ENCODE results near the gene CCDC69. TPM values are rescaled to one million over a fixed set of nuclear protein-coding genes. Genes with fewer than 3 reads are reported as not detected.

CCDC69 gene
- total and polyA plus RNA-seq, 4 donors: 9.8 to 70.7 (median 44.5) TPM

DNA sequence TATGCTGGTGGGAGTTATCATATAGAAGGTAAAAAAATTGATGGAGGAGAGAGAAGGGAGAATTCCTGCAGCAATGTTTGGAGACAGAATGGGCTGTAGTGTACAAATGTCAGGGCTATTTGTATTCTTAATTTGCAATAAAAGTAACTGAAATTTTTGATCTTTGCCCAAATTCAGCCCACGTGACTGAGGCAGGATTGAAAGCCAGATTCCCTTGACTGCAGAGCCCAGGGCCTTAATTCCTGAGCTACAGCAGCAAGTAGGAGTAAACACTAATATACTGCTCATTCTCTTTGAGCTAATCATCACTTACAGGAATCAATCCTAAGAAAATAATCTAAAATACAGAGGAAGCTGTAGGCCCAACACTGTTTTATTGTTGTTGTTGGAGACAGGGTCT is 61.1 kb downstream of the CCDC69 start:
- Histone ChIP-seq H3K36me3 (ENCODE audit: control insufficient read depth in 1 of 2, insufficient read depth in 2 of 2, low read length in 1 of 2) (no peaks in the 10 kb centered on the region), H3K4me3 (ENCODE audit: low read length in 2 of 2) (no peak overlapping the region), H3K27ac (ENCODE audit: low read depth in 1 of 2, low read length in 2 of 2) (no peak overlapping the region), H3K9me3 (ENCODE audit: control insufficient read depth, low read length) (no peaks in the 10 kb centered on the region), H3K4me1 (ENCODE audit: control insufficient read depth in 1 of 2, insufficient read depth in 2 of 2, low read length in 2 of 2) (no peaks in the 10 kb centered on the region), H3K27me3 (ENCODE audit: control insufficient read depth in 1 of 2, insufficient read depth in 2 of 2, low read length in 1 of 2) (no peaks in the 10 kb centered on the region)
- intact Hi-C loops (cut with DNase I): loop anchor here in 1 of 2 donors (5.0 to 10.0 kb wide), 2 partner anchors 82 to 155 kb away; no protein-coding TSS in a partner anchor
- WGBS, 2 donors: 13 to 30% methylated on average over 1 of the region's 1 CpG
- ATAC-seq (ENCODE audit: low FRiP score) (no peak), DNase-seq (no peak)

DNA sequence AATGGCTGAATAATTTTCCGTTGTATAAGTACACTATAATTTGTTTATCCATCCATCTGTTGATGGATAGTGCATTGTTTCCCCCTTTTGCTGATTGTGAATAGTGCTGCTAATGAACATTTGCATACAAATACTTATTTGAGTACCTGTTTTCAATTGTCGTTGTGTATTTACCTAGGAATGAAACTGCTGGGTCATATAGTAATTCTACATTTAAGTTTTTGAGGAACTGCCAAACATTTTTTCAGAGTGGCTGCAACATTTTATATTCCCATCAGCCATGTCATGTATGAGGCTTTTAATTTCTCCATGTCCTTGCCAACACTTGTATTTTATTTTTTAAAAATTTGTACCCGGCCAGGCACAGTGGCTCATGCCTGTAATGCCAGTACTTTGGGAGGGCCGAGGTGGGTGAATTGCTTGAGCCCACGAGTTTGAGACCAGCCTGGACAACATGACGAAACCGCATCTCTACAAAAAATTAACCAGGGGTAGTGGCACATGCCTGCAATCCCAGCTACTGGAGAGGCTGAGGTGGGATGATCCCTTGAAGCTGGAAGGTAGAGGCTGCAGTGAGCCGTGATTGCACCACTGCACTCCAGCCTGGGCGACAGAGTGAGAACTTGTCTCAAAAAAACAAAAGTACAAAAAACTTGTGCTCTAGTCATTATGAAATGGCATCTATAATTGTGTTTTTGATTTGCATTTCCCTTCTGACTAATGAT is 64.1 kb downstream of the CCDC69 start:
- no peak overlapping the region for H3K27ac ChIP-seq (ENCODE audit: low read depth in 1 of 2, low read length in 2 of 2)
- H3K4me1 ChIP-seq (ENCODE audit: control insufficient read depth in 1 of 2, insufficient read depth in 2 of 2, low read length in 2 of 2): peaks cover 0 to 4% of the 10 kb centered on the region in 2 donors
- intact Hi-C loops (cut with DNase I): loop anchor here in 1 of 2 donors (5.0 to 10.0 kb wide), 2 partner anchors 85 to 153 kb away; no protein-coding TSS in a partner anchor
- WGBS, 2 donors: 88 to 90% methylated on average over 9 of the region's 9 CpGs
- no peaks in the 10 kb centered on the region for H3K36me3 ChIP-seq (ENCODE audit: control insufficient read depth in 1 of 2, insufficient read depth in 2 of 2, low read length in 1 of 2)
- ATAC-seq (ENCODE audit: low FRiP score) (no peak), DNase-seq (no peak)
- H3K27me3 ChIP-seq (ENCODE audit: control insufficient read depth in 1 of 2, insufficient read depth in 2 of 2, low read length in 1 of 2): no peaks in the 10 kb centered on the region
- no peak overlapping the region for H3K4me3 ChIP-seq (ENCODE audit: low read length in 2 of 2)
- H3K9me3 ChIP-seq (ENCODE audit: control insufficient read depth, low read length): no peaks in the 10 kb centered on the region

DNA sequence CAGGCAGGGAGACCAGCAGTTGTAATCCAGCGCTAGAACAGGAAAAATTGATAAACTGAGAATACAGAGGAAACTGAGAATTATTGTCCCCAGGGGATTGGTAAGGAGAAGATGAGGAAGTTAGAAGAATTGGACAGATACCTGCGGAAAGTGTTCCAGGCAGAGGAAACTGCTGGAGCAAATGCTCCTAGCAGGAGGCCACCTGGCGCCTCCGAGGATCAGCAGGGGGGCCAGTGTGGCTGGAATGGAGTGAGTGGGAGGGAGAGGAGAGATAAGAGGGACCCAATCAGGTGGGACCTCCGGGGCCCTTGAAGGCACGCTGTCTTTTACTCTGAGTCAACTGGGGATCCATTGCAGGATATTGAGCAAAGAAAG is 65.6 kb downstream of the CCDC69 start:
- Histone ChIP-seq H3K27me3 (ENCODE audit: control insufficient read depth in 1 of 2, insufficient read depth in 2 of 2, low read length in 1 of 2) (no peaks in the 10 kb centered on the region), H3K36me3 (ENCODE audit: control insufficient read depth in 1 of 2, insufficient read depth in 2 of 2, low read length in 1 of 2) (no peaks in the 10 kb centered on the region), H3K9me3 (ENCODE audit: control insufficient read depth, low read length) (no peaks in the 10 kb centered on the region), H3K27ac (ENCODE audit: low read depth in 1 of 2, low read length in 2 of 2) (peak overlapping the region in 1 of 2 donors; percentile 66), H3K4me3 (ENCODE audit: low read length in 2 of 2) (peak overlapping the region; percentile 39 to 82), H3K4me1 (ENCODE audit: control insufficient read depth in 1 of 2, insufficient read depth in 2 of 2, low read length in 2 of 2) (peaks cover 0 to 4% of the 10 kb centered on the region in 2 donors)
- WGBS, 2 donors: 2 to 4% methylated on average over 6 of the region's 6 CpGs
- ATAC-seq (ENCODE audit: low FRiP score) (no peak), DNase-seq (no peak)
- intact Hi-C loops (cut with DNase I): no loop called here

DNA sequence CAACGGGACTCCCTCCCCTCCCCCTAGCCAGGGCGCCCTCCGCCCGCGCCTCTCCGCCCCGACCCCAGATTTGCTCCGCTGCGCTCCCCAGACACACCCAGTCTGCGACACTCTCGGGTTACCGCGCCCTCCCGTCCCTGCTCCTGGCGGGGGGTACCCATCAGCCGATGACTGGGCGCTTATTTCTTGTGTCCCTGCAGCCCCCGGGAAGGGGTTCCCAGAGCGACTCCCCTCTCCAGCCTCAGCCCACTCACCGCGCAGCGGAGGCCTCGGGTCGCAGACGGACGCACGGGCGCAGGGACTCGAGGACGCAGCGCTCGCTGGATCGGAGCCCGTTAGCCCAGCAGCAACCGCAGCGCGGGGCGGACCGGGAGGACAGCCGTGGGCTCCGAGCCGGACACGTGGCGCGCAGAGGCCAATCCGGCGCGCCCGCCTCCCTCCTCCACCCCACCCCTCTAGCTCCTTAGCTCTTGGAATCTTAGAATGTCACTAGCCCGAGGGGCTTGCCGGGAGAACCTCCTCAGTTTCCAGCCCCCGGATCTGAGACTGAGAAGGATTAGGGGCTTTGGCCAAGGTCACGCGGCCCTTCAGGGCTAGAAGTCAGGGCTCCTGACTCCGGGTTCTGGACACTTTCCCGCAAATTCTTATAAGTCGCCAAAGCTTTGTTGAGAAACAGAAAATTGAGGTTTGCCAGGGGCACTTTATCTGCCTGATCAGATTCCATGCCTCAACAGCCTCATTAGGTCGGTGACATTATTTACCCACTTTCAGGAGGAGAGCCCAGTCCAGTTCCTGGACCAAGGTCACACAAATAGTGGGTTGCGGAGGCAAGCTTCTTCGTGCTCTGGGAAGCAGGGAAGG is 66.2 kb downstream of the CCDC69 start, which contains the start of gene ANXA6:
ANXA6 (minus strand) TSS at position 354 of the 861 bp plus-strand sequence. CDS start 9,878 bp downstream, outside the sequence.
- no peaks in the 10 kb centered on the region for H3K27me3 ChIP-seq (ENCODE audit: control insufficient read depth in 1 of 2, insufficient read depth in 2 of 2, low read length in 1 of 2)
- H3K36me3 ChIP-seq (ENCODE audit: control insufficient read depth in 1 of 2, insufficient read depth in 2 of 2, low read length in 1 of 2): no peaks in the 10 kb centered on the region
- peak within 1 kb of the TSS; percentile 52 to 85 for H3K27ac ChIP-seq (ENCODE audit: low read depth in 1 of 2, low read length in 2 of 2)
- intact Hi-C loops (cut with DNase I): no loop called here
- peak within 1 kb of the TSS; percentile 39 to 82 for H3K4me3 ChIP-seq (ENCODE audit: low read length in 2 of 2)
- ATAC-seq (ENCODE audit: low FRiP score): peak; percentile 97
- no peaks in the 10 kb centered on the region for H3K9me3 ChIP-seq (ENCODE audit: control insufficient read depth, low read length)
- DNase-seq: peak; percentile 93 to 96
- H3K4me1 ChIP-seq (ENCODE audit: control insufficient read depth in 1 of 2, insufficient read depth in 2 of 2, low read length in 2 of 2): peaks cover 0 to 4% of the 10 kb centered on the region in 2 donors
- 0 to 1% methylated on average over 55 to 60 of the region's 60 CpGs for WGBS, 2 donors

DNA sequence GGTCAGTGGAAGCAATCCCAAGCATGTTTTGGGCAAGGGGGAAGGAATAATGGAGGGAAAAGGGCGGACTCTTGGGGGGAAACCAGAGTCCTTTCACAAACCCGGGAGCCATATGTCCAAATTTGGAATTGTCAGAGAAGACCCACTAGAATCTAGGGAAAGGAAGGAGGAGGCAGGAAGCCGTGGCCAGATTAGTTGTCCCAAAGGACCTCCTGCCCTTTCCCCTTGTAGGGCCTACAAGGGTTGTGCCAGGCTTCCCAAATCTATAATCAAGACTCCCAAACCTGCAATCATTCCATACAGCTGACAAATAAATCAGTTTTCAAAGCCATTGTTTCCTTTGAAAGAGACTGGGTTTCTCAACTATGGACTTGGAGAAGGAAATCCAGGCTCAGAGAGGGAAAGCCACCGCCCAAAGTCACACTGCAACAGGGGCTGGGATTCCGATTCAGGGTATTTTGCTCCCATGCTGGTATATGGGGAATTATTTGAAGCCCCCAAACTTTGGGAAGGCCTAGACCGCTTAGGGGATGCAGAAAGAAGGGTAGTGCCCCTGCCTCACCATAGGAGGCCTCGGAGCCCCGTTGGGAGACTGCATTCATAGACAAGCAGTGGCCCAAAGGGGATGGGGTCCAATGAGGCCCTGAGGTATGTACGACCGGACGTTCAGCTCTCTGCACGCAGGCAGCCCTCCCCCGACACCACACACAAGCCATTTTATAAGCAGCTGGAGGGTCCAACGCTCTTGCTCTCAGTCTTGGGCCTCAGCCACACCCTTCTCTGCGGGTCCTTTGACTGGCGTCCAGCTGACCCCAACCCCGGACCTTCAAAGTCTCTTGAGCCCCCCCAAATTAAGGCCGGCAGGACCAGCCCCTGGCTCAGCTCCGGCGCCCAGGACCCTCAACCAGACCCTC is 67.1 kb downstream of the CCDC69 start:
- ATAC-seq (ENCODE audit: low FRiP score): peak; percentile 51
- Histone ChIP-seq H3K9me3 (ENCODE audit: control insufficient read depth, low read length) (no peaks in the 10 kb centered on the region), H3K4me3 (ENCODE audit: low read length in 2 of 2) (peak overlapping the region; percentile 21 to 82), H3K4me1 (ENCODE audit: control insufficient read depth in 1 of 2, insufficient read depth in 2 of 2, low read length in 2 of 2) (peaks cover 0 to 4% of the 10 kb centered on the region in 2 donors), H3K36me3 (ENCODE audit: control insufficient read depth in 1 of 2, insufficient read depth in 2 of 2, low read length in 1 of 2) (no peaks in the 10 kb centered on the region), H3K27ac (ENCODE audit: low read depth in 1 of 2, low read length in 2 of 2) (peak overlapping the region; percentile 52 to 85), H3K27me3 (ENCODE audit: control insufficient read depth in 1 of 2, insufficient read depth in 2 of 2, low read length in 1 of 2) (no peaks in the 10 kb centered on the region)
- intact Hi-C loops (cut with DNase I): no loop called here
- 2 to 3% methylated on average over 19 to 20 of the region's 20 CpGs for WGBS, 2 donors
- no peak for DNase-seq

DNA sequence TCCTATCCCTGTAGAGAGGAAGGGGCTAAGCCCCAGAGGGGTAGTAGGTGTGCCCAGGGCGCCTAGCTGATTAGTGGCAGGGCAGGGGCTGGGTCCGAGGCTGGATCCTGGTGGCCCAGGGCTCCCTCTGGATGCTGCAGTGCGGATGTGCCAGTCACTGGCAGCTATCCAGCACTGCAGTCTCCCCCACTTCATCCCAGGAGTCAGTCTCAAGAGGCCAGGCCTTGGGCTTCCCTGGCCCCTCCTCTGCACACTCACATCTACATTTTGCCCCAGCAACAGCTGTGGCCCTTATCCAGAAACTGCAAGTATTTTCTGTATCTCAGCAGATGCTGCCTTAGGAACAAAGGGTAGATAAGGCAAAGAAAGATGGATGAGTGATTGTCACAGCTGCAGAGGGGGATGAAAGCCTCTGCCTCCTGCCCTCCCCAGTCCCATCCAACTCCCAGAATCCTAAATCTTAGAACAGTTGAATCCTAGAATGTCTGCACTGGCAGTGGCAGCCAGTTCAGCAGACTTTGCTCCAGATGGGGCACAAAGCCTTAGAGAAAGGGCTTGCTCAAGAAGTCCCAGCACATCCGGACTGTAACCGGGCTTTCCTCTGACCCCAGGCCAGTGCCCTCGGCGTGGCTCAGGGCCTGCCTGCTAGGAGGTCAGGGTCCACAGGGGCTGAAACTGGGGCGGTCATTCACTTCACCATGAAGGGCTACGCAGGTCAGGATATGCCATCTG is 68.0 kb downstream of the CCDC69 start:
- Histone ChIP-seq H3K27ac (ENCODE audit: low read depth in 1 of 2, low read length in 2 of 2) (peak overlapping the region; percentile 52 to 85), H3K36me3 (ENCODE audit: control insufficient read depth in 1 of 2, insufficient read depth in 2 of 2, low read length in 1 of 2) (no peaks in the 10 kb centered on the region), H3K27me3 (ENCODE audit: control insufficient read depth in 1 of 2, insufficient read depth in 2 of 2, low read length in 1 of 2) (no peaks in the 10 kb centered on the region), H3K9me3 (ENCODE audit: control insufficient read depth, low read length) (no peaks in the 10 kb centered on the region), H3K4me3 (ENCODE audit: low read length in 2 of 2) (peak overlapping the region; percentile 21 to 82), H3K4me1 (ENCODE audit: control insufficient read depth in 1 of 2, insufficient read depth in 2 of 2, low read length in 2 of 2) (peaks cover 3 to 4% of the 10 kb centered on the region in 2 donors)
- intact Hi-C loops (cut with DNase I): no loop called here
- ATAC-seq (ENCODE audit: low FRiP score): peak; percentile 19
- no peak for DNase-seq
- WGBS, 2 donors: 7 to 8% methylated on average over 9 of the region's 9 CpGs

DNA sequence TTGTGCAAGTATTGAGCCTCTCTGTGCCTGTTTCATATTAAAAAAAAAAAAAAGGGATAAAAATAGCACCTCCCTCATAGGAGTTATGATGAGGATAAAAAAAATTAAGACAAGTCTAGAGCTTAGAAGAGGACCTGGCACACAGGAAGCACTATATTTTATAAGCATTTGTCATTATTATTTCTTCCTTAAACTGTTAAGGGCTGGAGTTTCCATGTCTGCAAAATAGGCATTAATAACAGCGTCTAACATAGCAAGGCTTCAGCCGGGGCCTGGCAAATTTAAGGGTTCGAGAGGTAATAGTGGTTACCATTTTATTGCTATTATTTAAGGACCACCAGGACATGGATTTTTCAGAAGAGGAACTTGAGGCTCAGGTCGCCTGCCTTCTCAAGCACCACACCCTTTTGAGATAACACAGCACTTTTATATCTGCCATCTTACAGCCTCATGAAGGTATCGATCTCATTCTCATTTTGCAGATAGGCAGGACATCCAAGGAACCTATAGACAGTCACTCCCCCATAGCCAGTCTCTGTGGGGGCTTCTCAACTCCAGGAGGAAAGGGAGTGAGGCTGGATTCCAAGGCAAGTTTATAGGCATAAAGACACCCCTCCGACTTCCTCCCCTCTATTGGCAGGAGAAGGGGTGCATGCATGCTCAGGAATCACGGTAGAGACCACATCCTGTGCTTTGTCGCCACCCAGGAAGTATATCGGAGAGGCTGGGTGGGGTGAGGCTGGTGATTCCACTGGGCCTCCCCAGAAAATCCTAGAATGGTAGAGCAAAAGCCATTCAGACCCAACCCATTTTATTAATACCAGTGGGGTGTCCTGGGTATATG is 68.7 kb downstream of the CCDC69 start:
- DNase-seq: no peak
- Histone ChIP-seq H3K4me3 (ENCODE audit: low read length in 2 of 2) (peak overlapping the region in 1 of 2 donors; percentile 21), H3K9me3 (ENCODE audit: control insufficient read depth, low read length) (no peaks in the 10 kb centered on the region), H3K4me1 (ENCODE audit: control insufficient read depth in 1 of 2, insufficient read depth in 2 of 2, low read length in 2 of 2) (peaks cover 3 to 4% of the 10 kb centered on the region in 2 donors), H3K27ac (ENCODE audit: low read depth in 1 of 2, low read length in 2 of 2) (peak overlapping the region in 1 of 2 donors; percentile 37), H3K27me3 (ENCODE audit: control insufficient read depth in 1 of 2, insufficient read depth in 2 of 2, low read length in 1 of 2) (no peaks in the 10 kb centered on the region), H3K36me3 (ENCODE audit: control insufficient read depth in 1 of 2, insufficient read depth in 2 of 2, low read length in 1 of 2) (no peaks in the 10 kb centered on the region)
- intact Hi-C loops (cut with DNase I): no loop called here
- 31 to 32% methylated on average over 9 of the region's 9 CpGs for WGBS, 2 donors
- ATAC-seq (ENCODE audit: low FRiP score): no peak

All from aorta (tissue), 5 donors.